ENCODE measurements around the gene PRMT9. TPM values are rescaled to one million over a fixed set of nuclear protein-coding genes. Genes with fewer than 3 reads are reported as not detected.
A peak's percentile ranks its signal among the peaks of the same experiment; 100 is the strongest.

The PRMT9 gene
- polyA plus RNA-seq, 1 donor (not counting 4 experiments of a cell fraction or from before 2014, with no cell fraction given), result 10.4 TPM

GRCh38 chr4:147727476-147728028 lies 43.6 kb upstream of the PRMT9 start:
- FAIRE-seq, result peak; percentile 89
- no peak overlapping the region for H3K4me2 ChIP-seq (ENCODE audit: control insufficient read depth, extremely low read depth, insufficient read depth, low read depth, low read length)

GRCh38 chr4:147725673-147726072 lies 41.7 kb upstream of the PRMT9 start:
- FAIRE-seq (no peak), DNase-seq (ENCODE audit: low read depth, low spot score) (no peak)
- no peak for TF ChIP-seq CTCF (optimal IDR thresholded peaks at IDR 0.05 in 1 of 3, IDR thresholded peaks at IDR 0.05 in 1 of 3, conservative IDR thresholded peaks at IDR 0.05 in 1 of 3; ENCODE audit: extremely low read depth in 1 of 3, insufficient read depth in 2 of 3, low read length in 3 of 3)
- no peak for TF ChIP-seq EZH2 (IDR thresholded peaks at IDR 0.05; ENCODE audit: low read length)
- no peaks in the 10 kb centered on the region for H3K36me3 ChIP-seq (ENCODE audit: control insufficient read depth in 2 of 2, extremely low read depth in 1 of 2, insufficient read depth in 2 of 2, low read length in 2 of 2)
- H2AFZ ChIP-seq (ENCODE audit: control insufficient read depth, low read length), result no peak overlapping the region
- dilution Hi-C loops (cut with MboI; ENCODE audit: extremely low pct_ligation_motif_present, low sequenced_read_pairs), result no loop called here
- no peaks in the 10 kb centered on the region for H3K79me2 ChIP-seq (ENCODE audit: control insufficient read depth, insufficient read depth, low read length)
- H3K9ac ChIP-seq (ENCODE audit: control insufficient read depth, extremely low read depth, insufficient read depth, low read length), result no peak overlapping the region
- no peaks in the 10 kb centered on the region for H3K9me3 ChIP-seq (ENCODE audit: control insufficient read depth, low read depth, low read length)
- peaks cover 11% of the 10 kb centered on the region for H3K4me1 ChIP-seq (ENCODE audit: control insufficient read depth, extremely low read depth, insufficient read depth, low read length)
- H3K9me1 ChIP-seq (ENCODE audit: control insufficient read depth, extremely low read depth, insufficient read depth, low read length), result no peaks in the 10 kb centered on the region
- H4K20me1 ChIP-seq (ENCODE audit: control insufficient read depth, extremely low read depth, insufficient read depth, low read length), result no peaks in the 10 kb centered on the region
- no peaks in the 10 kb centered on the region for H3K27me3 ChIP-seq (ENCODE audit: control insufficient read depth, extremely low read depth, insufficient read depth, low read length)
- no peak overlapping the region for H3K4me2 ChIP-seq (ENCODE audit: control insufficient read depth, extremely low read depth, insufficient read depth, low read depth, low read length)
- no peak overlapping the region for H3K27ac ChIP-seq (ENCODE audit: control insufficient read depth, insufficient read depth, low read length)
- no peak overlapping the region for H3K4me3 ChIP-seq (ENCODE audit: control insufficient read depth in 2 of 3, extremely low read depth in 1 of 3, insufficient read depth in 2 of 3, low read depth in 1 of 3, low read length in 3 of 3)

More at GRCh38 chr4:147727476-147728028, 43.6 kb upstream of the PRMT9 start:
- peaks cover 15% of the 10 kb centered on the region for H3K4me1 ChIP-seq (ENCODE audit: control insufficient read depth, extremely low read depth, insufficient read depth, low read length)
- no peaks in the 10 kb centered on the region for H4K20me1 ChIP-seq (ENCODE audit: control insufficient read depth, extremely low read depth, insufficient read depth, low read length)
- TF ChIP-seq EZH2 (IDR thresholded peaks at IDR 0.05; ENCODE audit: low read length) (no peak), CTCF (optimal IDR thresholded peaks at IDR 0.05 in 1 of 3, IDR thresholded peaks at IDR 0.05 in 1 of 3, conservative IDR thresholded peaks at IDR 0.05 in 1 of 3; ENCODE audit: extremely low read depth in 1 of 3, insufficient read depth in 2 of 3, low read length in 3 of 3) (no peak)
- no peak overlapping the region for H3K4me3 ChIP-seq (ENCODE audit: control insufficient read depth in 2 of 3, extremely low read depth in 1 of 3, insufficient read depth in 2 of 3, low read depth in 1 of 3, low read length in 3 of 3)
- no peak overlapping the region for H3K27ac ChIP-seq (ENCODE audit: control insufficient read depth, insufficient read depth, low read length)
- no peaks in the 10 kb centered on the region for H3K9me1 ChIP-seq (ENCODE audit: control insufficient read depth, extremely low read depth, insufficient read depth, low read length)
- H3K27me3 ChIP-seq (ENCODE audit: control insufficient read depth, extremely low read depth, insufficient read depth, low read length), result no peaks in the 10 kb centered on the region
- H3K9me3 ChIP-seq (ENCODE audit: control insufficient read depth, low read depth, low read length), result no peaks in the 10 kb centered on the region
- dilution Hi-C loops (cut with MboI; ENCODE audit: extremely low pct_ligation_motif_present, low sequenced_read_pairs), result no loop called here
- DNase-seq (ENCODE audit: low read depth, low spot score), result no peak
- peaks cover 5% of the 10 kb centered on the region for H3K79me2 ChIP-seq (ENCODE audit: control insufficient read depth, insufficient read depth, low read length)
- H3K9ac ChIP-seq (ENCODE audit: control insufficient read depth, extremely low read depth, insufficient read depth, low read length), result no peak overlapping the region
- H3K36me3 ChIP-seq (ENCODE audit: control insufficient read depth in 2 of 2, extremely low read depth in 1 of 2, insufficient read depth in 2 of 2, low read length in 2 of 2), result no peaks in the 10 kb centered on the region
- H2AFZ ChIP-seq (ENCODE audit: control insufficient read depth, low read length), result no peak overlapping the region

Data from keratinocyte (primary cell).